ENCODE data around the gene VSTM5.

DNA sequence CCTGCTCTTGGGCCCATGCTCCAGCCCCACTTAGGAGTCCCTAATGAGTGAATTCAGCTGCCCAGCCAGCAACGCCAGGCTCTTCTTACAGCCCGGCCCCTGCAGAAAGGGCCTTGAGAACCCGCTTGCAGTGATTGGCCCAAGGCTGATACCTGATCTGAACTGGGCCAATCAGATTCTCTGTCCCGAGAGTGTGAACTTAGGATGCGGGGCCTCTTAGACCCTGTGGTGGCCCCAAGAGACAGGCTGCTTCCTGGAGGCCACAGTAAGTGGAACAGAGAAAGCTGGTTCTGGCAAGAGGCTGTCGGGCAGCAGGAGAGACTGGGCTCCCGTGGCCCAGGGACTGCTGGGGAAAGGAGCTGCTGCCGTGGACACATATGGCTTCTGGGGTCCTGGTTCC, 11.5 kb downstream of the VSTM5 start:
- TF ChIP-seq, protein P1, sequence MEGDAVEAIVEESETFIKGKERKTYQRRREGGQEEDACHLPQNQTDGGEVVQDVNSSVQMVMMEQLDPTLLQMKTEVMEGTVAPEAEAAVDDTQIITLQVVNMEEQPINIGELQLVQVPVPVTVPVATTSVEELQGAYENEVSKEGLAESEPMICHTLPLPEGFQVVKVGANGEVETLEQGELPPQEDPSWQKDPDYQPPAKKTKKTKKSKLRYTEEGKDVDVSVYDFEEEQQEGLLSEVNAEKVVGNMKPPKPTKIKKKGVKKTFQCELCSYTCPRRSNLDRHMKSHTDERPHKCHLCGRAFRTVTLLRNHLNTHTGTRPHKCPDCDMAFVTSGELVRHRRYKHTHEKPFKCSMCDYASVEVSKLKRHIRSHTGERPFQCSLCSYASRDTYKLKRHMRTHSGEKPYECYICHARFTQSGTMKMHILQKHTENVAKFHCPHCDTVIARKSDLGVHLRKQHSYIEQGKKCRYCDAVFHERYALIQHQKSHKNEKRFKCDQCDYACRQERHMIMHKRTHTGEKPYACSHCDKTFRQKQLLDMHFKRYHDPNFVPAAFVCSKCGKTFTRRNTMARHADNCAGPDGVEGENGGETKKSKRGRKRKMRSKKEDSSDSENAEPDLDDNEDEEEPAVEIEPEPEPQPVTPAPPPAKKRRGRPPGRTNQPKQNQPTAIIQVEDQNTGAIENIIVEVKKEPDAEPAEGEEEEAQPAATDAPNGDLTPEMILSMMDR (IDR thresholded peaks at IDR 0.05; ENCODE audit: low read depth, low read length, missing input control), result no peak
- TF ChIP-seq YY1 (IDR thresholded peaks at IDR 0.05) (no peak), JUND (IDR thresholded peaks at IDR 0.05) (no peak), TAF1 (conservative IDR thresholded peaks at IDR 0.05) (no peak), EGR1 (IDR thresholded peaks at IDR 0.05; ENCODE audit: low read depth in 2 of 2) (no peak), SP1 (IDR thresholded peaks at IDR 0.05) (no peak), FOXA2 (IDR thresholded peaks at IDR 0.05) (no peak), RAD21 (IDR thresholded peaks at IDR 0.05) (no peak), MAX (IDR thresholded peaks at IDR 0.05) (no peak)
- TF ChIP-seq, protein P2, sequence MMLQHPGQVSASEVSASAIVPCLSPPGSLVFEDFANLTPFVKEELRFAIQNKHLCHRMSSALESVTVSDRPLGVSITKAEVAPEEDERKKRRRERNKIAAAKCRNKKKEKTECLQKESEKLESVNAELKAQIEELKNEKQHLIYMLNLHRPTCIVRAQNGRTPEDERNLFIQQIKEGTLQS (IDR thresholded peaks at IDR 0.05), result no peak
